Measurements from ENCODE around the gene SMC1A.
"Not testable (repeated sequence)": the region's sequence is repeated elsewhere in the genome, so short reads cannot be mapped to it uniquely, and the experiment has no call there.

The SMC1A gene

DNA sequence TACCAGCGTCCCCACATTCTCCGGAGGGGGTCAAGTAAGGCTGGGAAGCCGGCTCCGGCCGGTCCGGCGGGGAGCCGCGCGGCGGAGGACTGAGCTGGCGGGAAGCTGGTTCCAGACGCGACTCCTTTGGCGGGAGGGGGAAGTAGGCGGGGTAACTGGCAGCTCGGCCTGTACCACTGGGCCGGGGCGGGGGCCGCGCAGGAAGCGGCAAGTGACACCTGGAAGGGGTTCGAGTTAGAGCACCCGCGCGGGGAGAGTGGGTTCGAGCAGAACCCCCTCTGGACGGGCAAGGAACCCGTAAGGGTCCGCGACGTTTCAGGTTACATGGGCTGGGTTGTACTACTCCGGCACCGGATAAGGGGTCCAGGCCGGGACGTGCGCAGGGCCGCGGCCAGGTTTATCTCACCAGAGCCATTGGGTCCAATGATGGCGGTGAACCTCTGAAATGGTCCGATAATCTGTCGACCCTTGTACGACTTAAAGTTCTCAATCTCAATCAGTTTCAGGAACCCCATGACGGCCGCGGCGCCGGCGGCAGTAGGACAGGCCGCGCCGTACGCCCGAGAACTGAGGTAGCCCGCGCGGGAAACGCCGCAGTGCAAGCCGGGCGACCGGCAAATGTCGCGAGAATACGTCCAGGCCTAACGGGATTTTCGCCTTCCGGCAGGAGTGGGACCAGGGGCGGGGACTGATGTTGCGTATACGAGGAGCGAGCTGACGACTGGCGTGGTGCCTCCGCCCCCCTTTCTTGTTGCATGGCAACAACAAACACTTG lies at the start of gene SMC1A:
TSS of gene SMC1A (minus strand) at position 569 of the 775 bp plus-strand sequence. CDS start at position 515, 54 bp downstream.
- DNase-seq (ENCODE audit: low read depth), result peak; percentile 76

- DNase-seq (ENCODE audit: low read depth), result no peak
Observed at GRCh38 chrX:53471346-53471745, 48.9 kb upstream of the SMC1A start.

GRCh38 chrX:53468659-53469058 lies 46.2 kb upstream of the SMC1A start:
- not testable (repeated sequence) for DNase-seq (ENCODE audit: low read depth)

GRCh38 chrX:53458082-53458481 lies 35.6 kb upstream of the SMC1A start:
- DNase-seq (ENCODE audit: low read depth), result no peak

DNA sequence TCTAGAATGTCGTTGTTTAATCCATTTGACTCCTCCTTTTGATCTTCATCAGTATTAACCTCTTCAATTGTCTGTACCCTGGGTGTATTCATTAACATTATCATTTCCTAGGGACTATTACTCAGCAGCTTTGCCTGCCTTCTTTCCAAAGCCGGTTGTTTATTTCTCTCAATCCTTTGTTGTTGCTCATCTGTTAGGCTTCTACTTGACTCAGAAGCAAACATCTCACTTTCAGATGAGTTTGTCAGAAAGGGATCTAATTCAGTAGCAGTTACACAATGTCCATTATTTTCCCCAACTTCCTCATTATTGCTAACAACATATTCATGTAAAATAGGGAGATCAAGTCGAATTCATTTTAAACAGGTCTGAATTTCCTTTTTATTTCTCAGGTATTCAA lies 33.8 kb upstream of the SMC1A start:
- DNase-seq (ENCODE audit: low read depth), result no peak

GRCh38 chrX:53452812-53453211 lies 30.4 kb upstream of the SMC1A start:
- DNase-seq (ENCODE audit: low read depth), result no peak

GRCh38 chrX:53449632-53450031 lies 27.2 kb upstream of the SMC1A start:
- DNase-seq (ENCODE audit: low read depth), result no peak

GRCh38 chrX:53447441-53447840 lies 25.0 kb upstream of the SMC1A start:
- DNase-seq (ENCODE audit: low read depth), result no peak

- no peak for DNase-seq (ENCODE audit: low read depth)
Observed at GRCh38 chrX:53445977-53446376, 23.5 kb upstream of the SMC1A start.

- DNase-seq (ENCODE audit: low read depth), result no peak
Observed at GRCh38 chrX:53442322-53442631, 19.8 kb upstream of the SMC1A start.

DNA sequence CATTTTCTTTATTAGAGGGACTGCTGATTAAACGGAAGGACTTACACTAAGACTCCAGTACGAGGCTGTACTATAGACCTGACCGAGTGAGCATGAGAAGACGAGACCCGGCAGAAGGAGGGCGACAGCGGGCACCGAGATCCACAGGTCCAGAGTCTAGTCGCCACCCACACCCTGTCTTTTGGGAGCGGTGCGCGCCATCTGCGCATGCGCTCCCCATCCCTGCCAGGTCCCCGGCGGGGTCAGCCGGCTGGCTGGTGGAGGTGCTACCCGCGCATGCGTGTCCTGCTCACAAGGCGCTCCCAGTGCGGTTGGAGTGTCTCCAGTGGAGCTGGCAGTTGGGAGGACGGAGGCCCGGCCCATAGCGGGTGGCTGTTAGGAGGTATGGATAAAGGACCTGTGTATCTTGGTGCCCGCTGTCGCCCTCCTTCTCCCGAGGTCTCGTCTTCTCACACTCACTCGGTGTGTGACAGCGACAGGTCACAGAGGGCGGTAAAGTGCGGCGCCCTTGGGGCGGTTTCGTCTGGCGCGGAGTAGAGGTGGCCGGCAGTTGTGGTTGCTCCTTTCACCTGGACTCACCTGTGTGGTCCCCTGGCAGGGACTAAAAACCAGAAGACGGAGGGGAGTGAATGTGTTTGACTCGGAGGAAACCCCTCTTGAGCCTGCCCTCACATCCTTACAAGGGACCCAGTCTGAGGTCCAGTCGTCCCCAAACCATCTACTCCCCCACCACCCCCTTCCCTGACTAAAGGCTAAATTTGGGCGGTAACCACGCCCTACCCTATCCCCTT lies 19.3 kb upstream of the SMC1A start:
- peak; percentile 39 for DNase-seq (ENCODE audit: low read depth)

- no peak for DNase-seq (ENCODE audit: low read depth)
Observed at GRCh38 chrX:53440621-53441517, 18.4 kb upstream of the SMC1A start.

GRCh38 chrX:53440101-53440500 lies 17.6 kb upstream of the SMC1A start:
- no peak for DNase-seq (ENCODE audit: low read depth)

DNA sequence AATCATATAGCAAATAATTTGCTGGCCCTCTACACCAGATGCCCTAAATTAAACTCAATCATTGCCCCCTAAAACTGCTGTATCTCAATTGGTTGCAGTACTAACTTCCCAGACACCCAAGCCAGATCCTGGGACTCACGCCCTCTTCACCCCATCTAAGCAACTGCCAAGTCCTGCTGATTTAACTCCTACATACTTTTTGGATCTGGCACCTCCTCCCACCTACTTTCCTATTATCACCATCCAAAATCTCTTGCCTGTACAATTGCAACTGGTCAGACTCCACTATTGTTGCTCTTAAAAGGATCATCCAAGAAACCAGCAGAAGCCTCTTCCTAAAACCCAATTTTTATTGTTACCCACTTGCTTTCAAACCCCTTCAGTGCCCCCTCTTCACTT lies 16.4 kb upstream of the SMC1A start:
- DNase-seq (ENCODE audit: low read depth), result no peak

DNA sequence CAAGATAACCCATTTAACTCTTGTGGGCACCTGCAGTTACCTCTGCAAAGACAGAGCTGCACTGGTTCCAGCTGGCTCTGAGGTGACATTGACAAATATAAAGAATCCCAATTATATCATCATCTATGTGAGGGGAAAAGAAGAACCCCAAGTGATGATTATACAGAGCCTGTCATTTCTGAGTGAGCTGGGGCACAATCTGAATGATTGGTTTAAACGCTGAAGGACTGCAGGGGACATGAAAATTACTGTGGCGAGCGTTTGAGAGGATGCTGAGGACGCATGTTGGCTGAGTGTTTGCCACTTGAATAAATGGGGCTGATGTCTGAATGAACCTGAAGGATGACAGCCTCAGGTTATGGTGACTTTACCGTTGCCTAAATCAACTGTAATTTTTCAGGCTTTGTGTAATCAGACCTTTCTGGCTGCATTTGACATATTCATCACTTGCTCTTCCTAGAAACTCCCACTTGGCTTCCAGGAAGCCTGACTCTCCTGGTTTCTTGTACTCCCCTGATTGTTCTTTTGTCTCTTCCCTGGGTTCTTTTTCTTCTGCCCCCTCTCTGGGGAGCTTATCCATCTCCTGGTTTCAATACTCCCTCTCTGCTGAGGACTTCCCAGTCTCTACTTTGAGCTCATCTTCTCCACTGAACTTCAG lies 15.8 kb upstream of the SMC1A start:
- no peak for DNase-seq (ENCODE audit: low read depth)

- DNase-seq (ENCODE audit: low read depth), result no peak
Observed at GRCh38 chrX:53437206-53437605, 14.8 kb upstream of the SMC1A start.

GRCh38 chrX:53435997-53436396 lies 13.5 kb upstream of the SMC1A start:
- DNase-seq (ENCODE audit: low read depth), result no peak

- DNase-seq (ENCODE audit: low read depth), result peak; percentile 75
Observed at GRCh38 chrX:53433651-53434639, 11.5 kb upstream of the SMC1A start, which contains the start of gene HSD17B10. HSD17B10 (minus strand) TSS chrX:53434370; CDS start chrX:53434345, 25 bp downstream.

DNA sequence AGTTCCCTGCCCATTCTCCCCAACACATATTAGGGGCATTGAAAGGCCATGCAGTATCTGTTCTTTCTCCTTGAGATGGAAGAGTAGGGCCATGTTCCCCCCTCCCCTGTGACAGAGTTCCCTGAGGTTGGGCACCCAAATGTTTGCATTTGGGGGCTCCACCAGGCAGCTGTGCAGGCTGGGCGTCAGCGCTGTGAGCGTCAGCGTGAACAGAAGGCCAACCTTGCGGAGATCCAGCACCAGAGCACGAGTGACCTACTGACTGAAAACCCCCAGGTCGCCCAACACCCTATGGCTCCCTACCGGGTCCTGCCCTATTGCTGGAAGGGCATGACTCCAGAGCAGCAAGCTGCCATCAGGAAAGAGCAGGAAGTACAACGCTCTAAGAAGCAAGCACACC lies 7.8 kb upstream of the SMC1A start:
- no peak for DNase-seq (ENCODE audit: low read depth)

GRCh38 chrX:53429755-53430154 lies 7.3 kb upstream of the SMC1A start:
- DNase-seq (ENCODE audit: low read depth), result no peak

- DNase-seq (ENCODE audit: low read depth), result no peak
Observed at GRCh38 chrX:53422861-53423306, 430 bp upstream of the SMC1A start, which contains the start of gene RIBC1. RIBC1 (plus strand) TSS chrX:53422873; CDS start chrX:53426277, 3,404 bp downstream.
